Activated naive CD4-positive, alpha-beta T cell treated with anti-CD3 and anti-CD28 coated beads, Interleukin-2, amount 10 ng/mL, durations not matched to agents 7 days and 5 days (primary cell): Measurements from ENCODE around the gene SLC5A5.

Experiments
- CTCF ChIA-PET: fragments of 350-600 bp; sonication (Branson Sonifier 250); formaldehyde crosslinking; loops from one replicate; lab custom pipeline; 2021; ENCODE audit warnings: antibody characterized with exemption; lab: Charles Lee
- DNase-seq: peaks from one replicate; pipeline ENCODE4 v3.0.0-alpha.2; 2020
- H3K27ac Mint-ChIP-seq: one replicate; pipeline ENCODE4 v1.8.0; 2021; ENCODE audit warnings: mild to moderate bottlenecking, moderate library complexity, mixed read lengths
- H3K27me3 Mint-ChIP-seq: one replicate; pipeline ENCODE4 v1.8.0; 2021; ENCODE audit warnings: mild to moderate bottlenecking, mixed read lengths
- H3K36me3 Mint-ChIP-seq: one replicate; pipeline ENCODE4 v1.8.0; 2021; ENCODE audit warnings: mixed read lengths
- H3K4me1 Mint-ChIP-seq: one replicate; pipeline ENCODE4 v1.8.0; 2021; ENCODE audit warnings: mixed read lengths
- H3K4me3 Mint-ChIP-seq: one replicate; pipeline ENCODE4 v1.8.0; 2021; ENCODE audit warnings: mild to moderate bottlenecking, moderate library complexity, mixed read lengths
- H3K9me3 Mint-ChIP-seq: one replicate; pipeline ENCODE4 v1.8.0; 2021; ENCODE audit warnings: mixed read lengths

SLC5A5 gene

DNA sequence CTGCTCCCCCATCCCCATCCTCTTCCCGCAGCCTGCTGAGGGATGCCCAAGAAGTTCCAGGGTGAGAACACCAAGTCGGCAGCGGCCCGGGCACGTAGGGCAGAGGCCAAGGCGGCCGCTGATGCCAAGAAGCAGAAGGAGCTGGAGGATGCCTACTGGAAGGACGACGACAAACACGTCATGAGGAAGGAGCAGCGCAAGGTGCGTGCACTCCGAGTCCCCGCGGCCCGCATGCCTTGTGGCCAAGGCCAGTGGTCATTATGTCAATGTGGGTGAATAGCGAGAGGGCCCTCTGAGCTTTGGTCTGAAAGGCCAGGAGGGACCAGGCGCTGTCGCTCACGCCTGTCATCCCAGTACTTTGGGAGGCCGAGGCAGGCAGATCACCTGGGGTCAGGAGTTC is 64.6 kb downstream of the SLC5A5 start:
- DNase-seq: no peak
- Mint-ChIP-seq H3K9me3 (no peaks in the 10 kb centered on the region), H3K27me3 (peaks cover 5% of the 10 kb centered on the region), H3K36me3 (peaks cover 2% of the 10 kb centered on the region), H3K4me3 (no peak overlapping the region), H3K27ac (no peak overlapping the region), H3K4me1 (peaks cover 22% of the 10 kb centered on the region)
- CTCF ChIA-PET: interaction anchor here (0.8 to 10.9 kb wide), 4 partner anchors 9 to 77 kb away, joined by 3 to 216 read pairs (median 8); partner anchors contain the start of gene RPL18A

DNA sequence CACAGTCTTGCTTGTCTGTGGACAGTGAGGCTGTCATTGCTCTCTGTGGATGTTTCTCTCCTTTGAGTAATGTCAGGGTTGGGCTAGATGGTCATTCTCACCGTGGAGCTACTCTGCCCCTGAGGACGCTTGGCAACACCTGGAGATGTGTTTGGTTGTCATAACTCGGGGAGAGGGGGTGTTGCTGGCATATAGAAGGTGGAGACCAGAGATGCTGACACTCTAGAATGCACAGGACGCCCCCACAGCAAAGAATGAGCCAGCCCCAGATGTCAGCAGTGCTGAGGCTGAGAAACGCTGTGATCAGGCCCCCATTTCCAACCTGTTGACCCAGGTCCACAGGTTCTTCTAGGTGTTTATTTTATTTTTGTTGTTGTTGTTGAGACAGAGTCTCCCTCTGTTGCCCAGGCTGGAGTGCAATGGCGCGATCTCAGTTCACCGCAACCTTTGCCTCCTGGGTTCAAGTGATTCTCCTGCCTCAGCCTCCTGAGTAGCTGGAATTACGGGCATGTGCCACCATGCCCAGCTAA is 65.7 kb downstream of the SLC5A5 start:
- no peaks in the 10 kb centered on the region for H3K27me3 Mint-ChIP-seq
- H3K27ac Mint-ChIP-seq: no peak overlapping the region
- peaks cover 13% of the 10 kb centered on the region for H3K4me1 Mint-ChIP-seq
- H3K9me3 Mint-ChIP-seq: no peaks in the 10 kb centered on the region
- H3K36me3 Mint-ChIP-seq: peaks cover 2% of the 10 kb centered on the region
- no peak overlapping the region for H3K4me3 Mint-ChIP-seq
- no peak for DNase-seq
- CTCF ChIA-PET: interaction anchor here (0.6 to 10.9 kb wide), 17 partner anchors 10 to 435 kb away, joined by 3 to 216 read pairs (median 4); partner anchors contain the start of gene RPL18A

DNA sequence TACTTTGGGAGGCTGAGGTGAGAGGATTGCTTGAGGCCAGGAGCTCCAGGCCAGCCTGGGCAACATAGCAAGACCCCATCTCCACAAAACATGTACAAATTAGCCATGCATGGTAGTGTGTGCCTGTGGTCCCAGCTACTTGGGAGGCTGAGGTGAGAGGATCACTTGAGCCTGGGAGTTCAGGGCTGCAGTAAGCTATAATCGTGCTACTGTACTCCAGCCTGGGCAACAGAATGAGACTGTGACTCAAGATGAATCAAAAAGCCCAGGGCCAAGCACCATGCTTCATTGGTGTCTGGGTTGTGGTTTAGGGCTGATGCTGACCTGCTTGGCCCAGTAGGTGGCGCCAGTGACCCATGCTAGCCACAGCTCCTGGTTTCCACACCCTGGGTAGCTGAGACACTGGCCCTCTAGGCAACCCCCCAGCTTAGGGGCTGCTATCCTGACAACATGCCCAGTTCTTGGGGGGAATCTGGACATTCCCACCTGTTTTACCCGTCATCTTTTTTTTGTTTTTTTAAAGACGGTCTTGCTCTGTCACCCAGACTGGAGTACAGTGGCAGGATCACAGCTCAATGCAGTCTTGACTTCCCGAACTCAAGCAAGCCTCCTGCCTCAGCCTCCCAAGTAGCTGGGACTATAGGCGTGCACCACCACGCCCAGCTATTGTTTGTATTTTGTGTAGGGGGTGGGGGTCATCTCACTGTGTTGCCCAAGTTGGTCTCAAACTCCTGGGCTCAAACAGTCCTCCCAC is 66.5 kb downstream of the SLC5A5 start:
- Mint-ChIP-seq H3K27ac (no peak overlapping the region), H3K4me1 (peaks cover 10% of the 10 kb centered on the region), H3K4me3 (no peak overlapping the region), H3K9me3 (no peaks in the 10 kb centered on the region), H3K36me3 (peaks cover 2% of the 10 kb centered on the region), H3K27me3 (no peaks in the 10 kb centered on the region)
- CTCF ChIA-PET: interaction anchor here (0.6 to 10.9 kb wide), 24 partner anchors 8 to 436 kb away, joined by 3 to 216 read pairs (median 4); partner anchors contain the start of genes MPV17L2 and RPL18A
- DNase-seq: peak; percentile 90

DNA sequence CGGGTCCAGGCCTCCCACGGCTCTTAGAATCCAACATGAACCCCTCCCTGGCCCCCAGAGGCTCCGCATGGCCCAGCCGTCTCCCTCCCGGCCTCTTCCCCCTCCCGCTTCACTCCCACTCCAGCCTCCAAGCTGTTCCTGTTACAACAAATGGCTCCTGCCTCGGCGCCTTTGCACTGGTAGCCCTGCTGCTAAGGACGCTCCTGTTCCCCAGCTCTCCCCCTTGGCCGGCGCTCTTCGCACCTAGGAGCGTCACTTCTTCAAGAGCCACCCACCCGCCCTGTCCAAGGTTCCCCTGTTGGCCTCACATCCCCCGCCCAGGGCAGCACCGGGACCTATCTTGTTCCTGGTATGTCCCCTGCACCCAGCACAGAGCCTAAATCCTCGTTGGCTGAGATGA is 70.4 kb downstream of the SLC5A5 start:
- peaks cover 2% of the 10 kb centered on the region for H3K36me3 Mint-ChIP-seq
- no peak overlapping the region for H3K27ac Mint-ChIP-seq
- peaks cover under 1% of the 10 kb centered on the region for H3K27me3 Mint-ChIP-seq
- DNase-seq: no peak
- no peak overlapping the region for H3K4me3 Mint-ChIP-seq
- CTCF ChIA-PET: interaction anchor here (8.5 kb wide), 1 partner anchor 55 kb away, joined by 73 read pairs; no protein-coding TSS in a partner anchor
- no peaks in the 10 kb centered on the region for H3K9me3 Mint-ChIP-seq
- H3K4me1 Mint-ChIP-seq: peaks cover 13% of the 10 kb centered on the region

DNA sequence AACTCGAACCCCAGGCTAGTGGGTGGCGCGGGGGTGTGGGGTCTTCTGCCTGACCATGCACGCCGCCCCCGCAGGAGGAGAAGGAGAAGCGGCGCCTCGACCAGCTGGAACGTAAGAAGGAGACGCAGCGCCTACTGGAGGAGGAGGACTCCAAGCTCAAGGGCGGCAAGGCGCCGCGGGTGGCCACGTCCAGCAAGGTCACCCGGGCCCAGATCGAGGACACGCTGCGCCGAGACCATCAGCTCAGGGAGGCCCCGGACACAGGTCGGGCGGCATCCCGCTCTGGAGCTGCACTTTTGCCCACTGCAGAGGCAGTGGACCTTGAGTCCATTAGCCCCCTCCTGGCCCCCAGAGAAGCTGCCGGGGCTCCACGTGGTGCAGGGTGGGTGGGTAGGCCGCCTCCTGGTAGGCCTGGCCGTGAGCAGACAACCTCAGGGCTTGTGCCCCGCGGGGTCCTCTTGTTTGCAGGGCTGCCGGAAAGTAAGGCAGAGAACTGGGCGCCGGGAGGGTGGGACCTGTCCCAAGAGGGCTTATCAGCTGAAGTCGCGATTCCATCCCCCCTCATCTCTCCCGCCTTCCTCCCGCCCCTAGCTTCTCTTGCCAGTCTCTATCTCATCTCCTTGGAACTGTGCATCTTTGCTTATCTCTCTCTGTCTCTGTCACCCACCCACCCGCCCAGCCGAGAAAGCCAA is 71.0 kb downstream of the SLC5A5 start:
- peaks cover 17% of the 10 kb centered on the region for H3K4me1 Mint-ChIP-seq
- H3K36me3 Mint-ChIP-seq: peaks cover 2% of the 10 kb centered on the region
- no peak overlapping the region for H3K4me3 Mint-ChIP-seq
- CTCF ChIA-PET: interaction anchor here (1.0 to 8.5 kb wide), 2 partner anchors 9 to 54 kb away, joined by 3 to 73 read pairs; no protein-coding TSS in a partner anchor
- H3K9me3 Mint-ChIP-seq: no peaks in the 10 kb centered on the region
- no peak for DNase-seq
- no peak overlapping the region for H3K27ac Mint-ChIP-seq
- H3K27me3 Mint-ChIP-seq: peaks cover 5% of the 10 kb centered on the region

DNA sequence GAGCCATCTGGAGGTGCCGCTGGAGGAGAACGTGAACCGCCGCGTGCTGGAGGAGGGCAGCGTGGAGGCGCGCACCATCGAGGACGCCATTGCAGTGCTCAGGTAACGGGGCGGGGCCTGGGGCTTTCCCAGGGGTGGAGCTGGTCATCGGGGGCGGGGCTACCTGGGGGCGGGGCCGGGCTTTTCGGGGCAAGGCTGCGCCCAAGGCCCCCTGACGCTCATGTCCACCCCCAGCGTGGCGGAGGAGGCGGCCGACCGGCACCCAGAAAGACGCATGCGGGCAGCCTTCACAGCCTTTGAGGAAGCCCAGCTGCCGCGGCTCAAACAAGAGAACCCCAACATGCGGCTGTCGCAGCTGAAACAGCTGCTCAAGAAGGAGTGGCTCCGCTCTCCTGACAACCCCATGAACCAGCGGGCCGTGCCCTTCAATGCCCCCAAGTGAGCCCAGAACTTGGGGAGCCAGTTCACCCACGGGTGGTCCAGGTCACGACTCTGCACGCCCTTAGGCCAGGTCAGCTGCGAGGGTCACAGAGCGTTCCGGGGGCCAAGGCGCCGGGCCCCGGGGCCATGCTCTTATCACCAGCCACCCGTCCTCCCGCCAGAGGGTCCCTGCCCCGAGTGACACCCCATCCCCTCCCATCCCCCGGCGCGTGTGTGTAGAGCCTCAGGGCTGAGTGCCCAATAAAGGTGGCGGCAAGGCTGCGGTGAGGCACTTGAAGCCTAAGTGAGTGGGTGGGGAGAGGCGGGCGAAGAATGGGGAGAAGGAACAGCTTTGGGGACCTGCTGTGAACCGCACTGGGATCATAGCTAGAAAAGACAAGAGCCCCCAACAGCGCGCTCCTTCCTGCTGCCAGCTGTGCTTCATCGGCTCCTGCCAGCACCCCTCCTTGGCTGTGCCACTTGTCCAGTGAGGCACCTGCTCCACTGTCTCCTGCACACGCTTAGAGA is 71.8 kb downstream of the SLC5A5 start:
- CTCF ChIA-PET: interaction anchor here (1.0 to 8.5 kb wide), 2 partner anchors 10 to 53 kb away, joined by 3 to 73 read pairs; no protein-coding TSS in a partner anchor
- no peak for DNase-seq
- Mint-ChIP-seq H3K9me3 (no peaks in the 10 kb centered on the region), H3K4me3 (no peak overlapping the region), H3K36me3 (peaks cover 2% of the 10 kb centered on the region), H3K4me1 (peaks cover 17% of the 10 kb centered on the region), H3K27ac (no peak overlapping the region), H3K27me3 (peaks cover 6% of the 10 kb centered on the region)

DNA sequence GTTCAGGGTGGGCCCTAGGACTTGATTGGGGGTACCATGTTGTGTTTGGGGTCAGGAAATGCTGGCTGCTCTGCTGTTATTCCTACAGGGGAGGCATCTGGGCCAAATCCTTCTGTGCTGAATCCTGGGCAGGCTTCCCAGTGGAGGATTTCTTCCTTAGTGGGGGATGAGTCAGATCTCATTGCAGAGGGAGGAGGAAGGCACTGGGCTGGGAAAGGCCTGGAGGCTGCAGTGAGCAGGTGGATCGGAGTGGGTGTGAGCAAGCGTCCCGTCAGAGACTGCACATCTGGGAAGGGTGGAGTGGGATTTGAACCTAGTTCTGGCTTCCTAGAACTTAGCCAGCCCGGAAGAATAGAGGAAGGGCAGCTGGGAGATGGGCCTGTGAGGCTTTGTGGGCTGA is 72.6 kb downstream of the SLC5A5 start:
- Mint-ChIP-seq H3K27ac (no peak overlapping the region), H3K4me1 (peaks cover 25% of the 10 kb centered on the region), H3K36me3 (peaks cover 2% of the 10 kb centered on the region), H3K27me3 (peaks cover 14% of the 10 kb centered on the region), H3K4me3 (no peak overlapping the region), H3K9me3 (no peaks in the 10 kb centered on the region)
- CTCF ChIA-PET: interaction anchor here (8.5 kb wide), 1 partner anchor 52 kb away, joined by 73 read pairs; no protein-coding TSS in a partner anchor
- no peak for DNase-seq
